HepG2 (cell line): Measurements from ENCODE around the gene FKBP1B. TPM values are rescaled to one million over a fixed set of nuclear protein-coding genes. Genes with fewer than 3 reads are reported as not detected.

Experiments used
- ERF ChIP-seq: IDR thresholded peaks from 2 replicates; pipeline ENCODE4 v1.6.1; 2018; ENCODE audit warnings: missing biosample characterization, missing genetic modification reagents
- HNRNPH1 ChIP-seq: fragments of 200-400 bp; formaldehyde crosslinking; optimal IDR thresholded peaks from 2 replicates; pipeline ENCODE3; 2017; ENCODE audit warnings: mild to moderate bottlenecking, low read depth, low read length
- KLF13 ChIP-seq: sonication (generic); formaldehyde crosslinking; IDR thresholded peaks from 2 replicates; pipeline ENCODE4 v1.4.0; 2020; ENCODE audit warnings: mild to moderate bottlenecking, missing genetic modification reagents
- NFATC3 ChIP-seq: sonication (generic); formaldehyde crosslinking; IDR thresholded peaks from 2 replicates; pipeline ENCODE4 v1.5.1; 2020; ENCODE audit warnings: mild to moderate bottlenecking, missing genetic modification reagents
- SNRNP70 ChIP-seq: fragments of 200-400 bp; formaldehyde crosslinking; IDR thresholded peaks from 2 replicates; pipeline ENCODE4 v1.6.1; 2017; ENCODE audit warnings: mild to moderate bottlenecking, low read depth, low read length, moderate library complexity
- U2AF1 ChIP-seq: fragments of 200-400 bp; formaldehyde crosslinking; optimal IDR thresholded peaks from 2 replicates; pipeline ENCODE3; 2017; ENCODE audit warnings: mild to moderate bottlenecking, low read depth, low read length
- ZBTB46 ChIP-seq: sonication (generic); formaldehyde crosslinking; IDR thresholded peaks from 2 replicates; pipeline ENCODE4 v1.4.0; 2020; ENCODE audit warnings: mild to moderate bottlenecking, missing genetic modification reagents, borderline replicate concordance
- ZFP41 ChIP-seq: sonication (generic); formaldehyde crosslinking; IDR thresholded peaks from 2 replicates; pipeline ENCODE4 v1.4.0; 2020; ENCODE audit warnings: mild to moderate bottlenecking, missing genetic modification reagents, borderline replicate concordance
- ZNF142 ChIP-seq: sonication (generic); formaldehyde crosslinking; IDR thresholded peaks from 2 replicates; pipeline ENCODE4 v1.4.0; 2020; ENCODE audit warnings: missing genetic modification reagents
- ZNF230 ChIP-seq: sonication (generic); formaldehyde crosslinking; IDR thresholded peaks from 2 replicates; pipeline ENCODE4 v1.4.0; 2020; ENCODE audit warnings: mild to moderate bottlenecking, missing genetic modification reagents
- ZNF282 ChIP-seq: fragments of 450-650 bp; IDR thresholded peaks from 2 replicates; pipeline ENCODE4 v1.6.1; 2018; ENCODE audit not compliant: partially characterized antibody
- ZNF577 ChIP-seq: sonication (generic); formaldehyde crosslinking; IDR thresholded peaks from 2 replicates; pipeline ENCODE4 v1.4.0; 2020; ENCODE audit warnings: mild to moderate bottlenecking, low read depth, missing genetic modification reagents, borderline replicate concordance
- ZNF710 ChIP-seq: sonication (generic); formaldehyde crosslinking; IDR thresholded peaks from 2 replicates; pipeline ENCODE4 v1.5.0; 2020; ENCODE audit warnings: mild to moderate bottlenecking, missing genetic modification reagents, borderline replicate concordance
- ZNF772 ChIP-seq: sonication (generic); formaldehyde crosslinking; IDR thresholded peaks from 2 replicates; pipeline ENCODE4 v1.5.0; 2020; ENCODE audit warnings: mild to moderate bottlenecking, missing genetic modification reagents
- ZXDC ChIP-seq: sonication (generic); formaldehyde crosslinking; IDR thresholded peaks from 2 replicates; pipeline ENCODE4 v1.5.0; 2020; ENCODE audit warnings: mild to moderate bottlenecking, missing genetic modification reagents
- polyA plus RNA-seq, 8 experiments: library from polyadenylated mRNA; depleted of rRNA in 3 of 8; stranded (reverse) in 7 of 8; unstranded in 1 of 8; fragments of >200 nt; fragmentation: Illumina TruSeq in 4 of 8; extraction: Trizol in 4 of 8; gene quantifications; 2 replicates each; pipeline versions ENCODE4 v1.2.1 to v1.2.3, GENCODE V29; 2011 to 2016; ENCODE audit warnings: low read depth in 4 of 8, missing spikeins in 1 of 8, mixed read lengths in 1 of 8; ENCODE audit not compliant: insufficient read depth in 1 of 8
- total RNA-seq, 5 experiments: library from RNA; depleted of rRNA; stranded (reverse); fragments of >200 nt; fragmentation: Illumina TruSeq; extraction: Trizol; gene quantifications; 2 replicates each; pipeline ENCODE4 v1.2.3, GENCODE V29; 2016; ENCODE audit warnings: low read depth in 1 of 5

Gene FKBP1B
- total and polyA plus RNA-seq, 2 of the 13 experiments (the other 11 are each of a cell fraction or from before 2014, with no cell fraction given), result 35.2 to 96.3 TPM

GRCh38 chr2:24022324-24022974 lies 27.1 kb upstream of the FKBP1B start (continued):
- TF ChIP-seq ZNF142 (CRISPR knock-in tag) (no peak), ERF (peak; percentile 75; the same call in 1 of the 2 replicates), ZNF577 (CRISPR knock-in tag) (no peak), ZNF710 (CRISPR knock-in tag) (peak; percentile 59; the same call in 1 of the 2 replicates), U2AF1 (no peak), ZNF230 (CRISPR knock-in tag) (no peak), ZFP41 (CRISPR knock-in tag) (no peak), ZNF282 (no peak), SNRNP70 (no peak), ZBTB46 (CRISPR knock-in tag) (no peak), HNRNPH1 (no peak), ZNF772 (CRISPR knock-in tag) (no peak; the same call in 1 of the 2 replicates), ZXDC (CRISPR knock-in tag) (no peak), NFATC3 (CRISPR knock-in tag) (0 out of 2 replicates have a peak, but pooled peaks have one; percentile 32), KLF13 (CRISPR knock-in tag) (no peak)
